ENCODE results near the gene CERK.
"Not testable (repeated sequence)": the region's sequence is repeated elsewhere in the genome, so short reads cannot be mapped to it uniquely, and the experiment has no call there.

The CERK gene

GRCh38 chr22:46737976-46738646 lies at the start of gene CERK:
CERK (minus strand) TSS chr22:46738252; CDS start chr22:46738148, 104 bp downstream.
- FAIRE-seq = no peak
- peak; percentile 90 for DNase-seq (ENCODE audit: low spot score)

- no peak for DNase-seq (ENCODE audit: low spot score)
- FAIRE-seq = no peak
These were observed 45.7 kb upstream of the CERK start for GRCh38 chr22:46783721-46784120.

- DNase-seq (ENCODE audit: low spot score); FAIRE-seq: not testable (repeated sequence)
These were observed 44.1 kb upstream of the CERK start for GRCh38 chr22:46782200-46782599.

- FAIRE-seq (no peak), DNase-seq (ENCODE audit: low spot score) (no peak)
These were observed 43.2 kb upstream of the CERK start for GRCh38 chr22:46781291-46781690.

- no peak for FAIRE-seq
- no peak for DNase-seq (ENCODE audit: low spot score)
These were observed 42.4 kb upstream of the CERK start for GRCh38 chr22:46780453-46780852.

- FAIRE-seq = no peak
- DNase-seq (ENCODE audit: low spot score) = no peak
These were observed 41.6 kb upstream of the CERK start for GRCh38 chr22:46779651-46780050.

- no peak for DNase-seq (ENCODE audit: low spot score)
- FAIRE-seq = peak; percentile 83
These were observed 41.0 kb upstream of the CERK start for GRCh38 chr22:46779023-46779422.

- FAIRE-seq = peak; percentile 78
These were observed 39.5 kb upstream of the CERK start for GRCh38 chr22:46777609-46777970.

GRCh38 chr22:46776876-46777608 lies 39.0 kb upstream of the CERK start:
- DNase-seq (ENCODE audit: low spot score) (no peak), FAIRE-seq (peak; percentile 20)

More at GRCh38 chr22:46777609-46777970, 39.5 kb upstream of the CERK start:
- no peak for DNase-seq (ENCODE audit: low spot score)

GRCh38 chr22:46775850-46776826 lies 38.1 kb upstream of the CERK start:
- DNase-seq (ENCODE audit: low spot score) = no peak
- peak; percentile 69 for FAIRE-seq

- DNase-seq (ENCODE audit: low spot score) = no peak
- FAIRE-seq = no peak
These were observed 37.2 kb upstream of the CERK start for GRCh38 chr22:46774980-46775849.

- DNase-seq (ENCODE audit: low spot score) (no peak), FAIRE-seq (no peak)
These were observed 36.4 kb upstream of the CERK start for GRCh38 chr22:46774253-46774979.

GRCh38 chr22:46773076-46773475 lies 35.0 kb upstream of the CERK start:
- DNase-seq (ENCODE audit: low spot score) (no peak), FAIRE-seq (no peak)

GRCh38 chr22:46770726-46771125 lies 32.7 kb upstream of the CERK start:
- FAIRE-seq = no peak
- DNase-seq (ENCODE audit: low spot score) = no peak

- DNase-seq (ENCODE audit: low spot score) (no peak), FAIRE-seq (no peak)
These were observed 32.1 kb upstream of the CERK start for GRCh38 chr22:46770151-46770641.

GRCh38 chr22:46769706-46770105 lies 31.7 kb upstream of the CERK start:
- DNase-seq (ENCODE audit: low spot score) (no peak), FAIRE-seq (no peak)

- FAIRE-seq = no peak
- no peak for DNase-seq (ENCODE audit: low spot score)
These were observed 31.2 kb upstream of the CERK start for GRCh38 chr22:46769191-46769675.

- DNase-seq (ENCODE audit: low spot score) = no peak
- no peak for FAIRE-seq
These were observed 29.4 kb upstream of the CERK start for GRCh38 chr22:46767249-46767985.

GRCh38 chr22:46766611-46767010 lies 28.6 kb upstream of the CERK start:
- FAIRE-seq (no peak), DNase-seq (ENCODE audit: low spot score) (no peak)
